ENCODE measurements around the gene KCNK15. TPM values are rescaled to one million over a fixed set of nuclear protein-coding genes. Genes with fewer than 3 reads are reported as not detected.

Gene KCNK15
- total RNA-seq: 0.29 and 1.3 TPM in 2 replicates

DNA sequence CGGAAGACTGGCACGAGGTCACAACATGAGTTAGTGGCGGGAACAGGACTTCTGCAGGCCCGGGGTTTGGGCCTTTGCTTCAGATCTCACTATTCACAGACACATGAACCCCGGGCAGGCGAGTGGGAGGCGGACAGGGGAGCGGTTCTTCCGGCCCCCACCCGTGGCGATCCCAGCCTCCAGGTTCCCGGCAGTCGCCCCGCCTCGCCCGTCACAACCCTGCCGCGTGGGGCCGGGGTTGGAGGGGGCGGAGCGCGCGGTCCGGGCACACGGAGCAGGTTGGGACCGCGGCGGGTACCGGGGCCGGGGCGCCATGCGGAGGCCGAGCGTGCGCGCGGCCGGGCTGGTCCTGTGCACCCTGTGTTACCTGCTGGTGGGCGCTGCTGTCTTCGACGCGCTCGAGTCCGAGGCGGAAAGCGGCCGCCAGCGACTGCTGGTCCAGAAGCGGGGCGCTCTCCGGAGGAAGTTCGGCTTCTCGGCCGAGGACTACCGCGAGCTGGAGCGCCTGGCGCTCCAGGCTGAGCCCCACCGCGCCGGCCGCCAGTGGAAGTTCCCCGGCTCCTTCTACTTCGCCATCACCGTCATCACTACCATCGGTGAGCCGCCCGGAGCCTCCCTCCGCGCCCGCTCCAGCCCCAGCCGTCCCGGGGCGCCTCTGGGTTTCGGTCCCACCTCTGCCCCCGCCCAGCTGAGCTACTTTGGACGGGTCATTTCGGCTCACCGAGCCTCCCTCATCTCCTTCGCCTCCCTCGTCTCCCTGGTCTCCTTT is at the start of gene KCNK15:
KCNK15 (plus strand) TSS at position 268 of the 769 bp plus-strand sequence; CDS start at position 314, 46 bp downstream.

DNA sequence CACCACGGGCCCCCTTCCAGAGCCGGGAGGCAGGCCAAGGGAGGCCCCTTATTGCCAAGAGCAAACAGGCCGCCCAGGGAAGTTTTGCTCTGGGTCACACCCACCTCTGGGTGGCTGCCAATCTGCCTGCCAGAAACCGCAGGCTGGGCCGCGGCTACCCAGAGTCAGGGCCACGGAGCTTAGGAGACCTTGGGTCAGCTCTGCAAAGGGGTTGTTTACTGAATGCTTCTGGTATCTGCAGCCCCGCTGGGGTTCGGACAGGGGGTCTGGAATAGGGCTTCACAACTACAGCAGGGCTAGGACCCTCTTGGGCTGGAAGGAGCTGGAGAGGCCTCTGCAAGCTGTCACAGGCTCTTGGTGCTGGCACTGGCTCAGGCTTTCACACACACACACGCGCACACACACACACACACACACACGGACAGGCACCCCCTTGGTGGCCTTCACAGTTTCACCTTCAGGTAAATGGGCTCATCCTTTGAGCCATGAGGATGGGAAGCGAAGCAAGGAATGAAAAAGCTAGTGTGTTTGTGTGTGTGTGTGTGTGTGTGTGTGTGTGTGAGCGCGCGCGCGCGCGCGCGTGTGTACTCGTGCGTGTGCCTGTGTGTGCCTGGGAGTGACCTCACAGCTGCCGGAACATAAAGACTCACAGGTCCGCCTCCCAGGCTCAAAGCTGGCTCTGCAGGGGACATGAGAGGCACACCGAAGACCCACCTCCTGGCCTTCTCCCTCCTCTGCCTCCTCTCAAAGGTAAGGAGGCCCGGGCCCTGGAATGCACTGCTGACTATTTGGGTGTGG is 30.8 kb upstream of the KCNK15 start, which contains the start of gene CCN5:
CCN5 (plus strand) TSS at position 669 of the 798 bp plus-strand sequence; CDS start at position 691, 22 bp downstream.

Other genes starting within 250 kb of the KCNK15 start
- 92.4 and 144 TPM in 2 replicates for gene SERINC3, start 223.8 kb upstream of the KCNK15 start, total RNA-seq
- gene PKIG, start 163.3 kb upstream of the KCNK15 start, total RNA-seq: 129 and 140 TPM in 2 replicates
- gene ADA, start 94.2 kb upstream of the KCNK15 start, total RNA-seq: 2.6 and 12.2 TPM in 2 replicates
- 7.4 and 25.3 TPM in 2 replicates for gene CCN5, start 30.5 kb upstream of the KCNK15 start, total RNA-seq
- under 0.01 and 0.17 TPM in 2 replicates for gene RIMS4, start 64.7 kb downstream of the KCNK15 start, total RNA-seq
- 88.7 and 158 TPM in 2 replicates for gene YWHAB, start 139.8 kb downstream of the KCNK15 start, total RNA-seq
- gene PABPC1L, start 164.2 kb downstream of the KCNK15 start, total RNA-seq: 11.5 and 14.1 TPM in 2 replicates
- gene TOMM34, start 214.5 kb downstream of the KCNK15 start, total RNA-seq: 24.3 and 29.1 TPM in 2 replicates
- gene STK4, start 220.6 kb downstream of the KCNK15 start, total RNA-seq: 28.4 and 31.4 TPM in 2 replicates

Data from smooth muscle cell of trachea (primary cell).